Fibroblast of skin of right biceps (primary cell): Measurements from ENCODE around the gene CDA.

ENCODE experiments used
- DNase-seq: peaks from one replicate; pipeline ENCODE4 v3.0.0-alpha.2; 2013

CDA gene

DNA sequence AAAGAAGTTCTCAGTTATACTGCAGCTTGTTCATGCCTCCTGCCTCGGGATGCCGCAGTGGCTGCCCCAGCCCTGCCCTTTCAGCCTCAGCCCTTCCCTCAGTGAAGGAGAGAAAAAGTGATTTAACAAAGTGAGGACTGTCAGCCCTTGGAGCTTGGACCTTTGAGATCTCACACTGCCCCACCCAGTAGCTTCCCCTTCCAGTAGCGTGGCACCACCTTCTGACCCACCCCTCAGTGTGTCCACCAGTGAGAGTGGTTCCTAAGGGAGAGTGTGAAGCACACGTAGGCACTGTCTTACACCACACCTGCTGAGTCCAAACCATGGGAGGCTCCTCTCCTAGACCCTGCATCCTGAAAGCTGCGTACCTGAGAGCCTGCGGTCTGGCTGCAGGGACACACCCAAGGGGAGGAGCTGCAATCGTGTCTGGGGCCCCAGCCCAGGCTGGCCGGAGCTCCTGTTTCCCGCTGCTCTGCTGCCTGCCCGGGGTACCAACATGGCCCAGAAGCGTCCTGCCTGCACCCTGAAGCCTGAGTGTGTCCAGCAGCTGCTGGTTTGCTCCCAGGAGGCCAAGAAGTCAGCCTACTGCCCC, at the start of gene CDA:
Gene CDA, plus strand, starts transcription at position 464 of the 592 bp plus-strand sequence. Its CDS starts 33 bp downstream, at position 497.
- no peak for DNase-seq

DNA sequence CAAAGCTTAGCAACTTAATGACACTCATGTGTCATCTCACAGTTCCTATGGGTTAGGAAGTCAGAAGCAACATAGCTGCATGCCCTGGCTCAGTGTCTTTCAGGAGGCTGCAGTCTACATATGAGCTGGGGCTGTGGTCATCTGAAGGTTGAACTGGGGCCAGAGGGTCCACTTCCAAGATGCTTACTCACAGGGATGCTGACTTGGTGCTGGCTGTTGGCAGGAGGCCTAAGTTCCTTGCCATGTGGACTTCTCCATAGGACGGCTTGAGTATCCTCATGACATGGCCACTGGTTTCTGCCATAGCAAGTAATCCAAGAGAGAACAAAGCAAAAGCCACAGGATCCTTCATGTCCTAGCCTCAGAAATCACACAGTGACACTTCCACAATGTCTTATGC, 48.6 kb upstream of the CDA start:
- no peak for DNase-seq

DNA sequence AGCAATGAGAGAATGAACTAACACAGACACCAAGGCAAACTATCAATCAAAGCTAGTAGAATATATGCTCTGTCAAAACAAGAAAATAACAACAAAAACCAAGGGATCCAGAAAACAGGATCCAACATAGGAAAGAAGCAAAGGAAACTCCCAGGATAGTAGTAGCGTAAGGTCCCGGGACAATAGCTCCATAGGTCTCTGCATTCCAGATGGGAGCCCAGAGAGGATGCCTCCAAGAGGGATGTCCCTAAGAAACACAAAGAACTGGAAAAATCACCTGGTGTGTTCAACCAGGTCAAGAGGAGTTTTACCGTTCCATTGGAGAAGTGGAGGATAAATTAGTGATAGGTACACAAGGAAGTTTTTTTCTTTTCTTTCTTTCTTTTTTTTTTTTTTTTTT, 42.3 kb upstream of the CDA start:
- no peak for DNase-seq

DNA sequence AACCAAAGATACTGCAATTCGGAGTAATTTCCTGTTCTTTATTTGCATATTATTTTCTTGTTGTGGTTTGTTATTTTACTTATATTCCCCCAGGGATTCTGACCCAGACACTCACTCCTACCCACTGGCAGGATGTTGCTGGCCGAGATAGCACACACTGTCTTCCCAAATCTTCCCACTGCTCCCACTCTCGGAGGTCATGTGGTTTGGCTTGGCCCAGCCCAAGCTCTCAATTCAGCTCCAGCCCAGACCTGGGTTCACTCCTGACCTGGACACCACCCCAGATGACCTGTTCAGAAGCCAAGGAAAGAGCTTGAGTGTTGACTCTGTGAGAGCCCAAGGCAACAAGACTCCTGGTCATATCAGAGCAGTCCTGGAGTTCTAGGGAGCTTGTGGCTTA, 37.7 kb upstream of the CDA start:
- DNase-seq: no peak

DNA sequence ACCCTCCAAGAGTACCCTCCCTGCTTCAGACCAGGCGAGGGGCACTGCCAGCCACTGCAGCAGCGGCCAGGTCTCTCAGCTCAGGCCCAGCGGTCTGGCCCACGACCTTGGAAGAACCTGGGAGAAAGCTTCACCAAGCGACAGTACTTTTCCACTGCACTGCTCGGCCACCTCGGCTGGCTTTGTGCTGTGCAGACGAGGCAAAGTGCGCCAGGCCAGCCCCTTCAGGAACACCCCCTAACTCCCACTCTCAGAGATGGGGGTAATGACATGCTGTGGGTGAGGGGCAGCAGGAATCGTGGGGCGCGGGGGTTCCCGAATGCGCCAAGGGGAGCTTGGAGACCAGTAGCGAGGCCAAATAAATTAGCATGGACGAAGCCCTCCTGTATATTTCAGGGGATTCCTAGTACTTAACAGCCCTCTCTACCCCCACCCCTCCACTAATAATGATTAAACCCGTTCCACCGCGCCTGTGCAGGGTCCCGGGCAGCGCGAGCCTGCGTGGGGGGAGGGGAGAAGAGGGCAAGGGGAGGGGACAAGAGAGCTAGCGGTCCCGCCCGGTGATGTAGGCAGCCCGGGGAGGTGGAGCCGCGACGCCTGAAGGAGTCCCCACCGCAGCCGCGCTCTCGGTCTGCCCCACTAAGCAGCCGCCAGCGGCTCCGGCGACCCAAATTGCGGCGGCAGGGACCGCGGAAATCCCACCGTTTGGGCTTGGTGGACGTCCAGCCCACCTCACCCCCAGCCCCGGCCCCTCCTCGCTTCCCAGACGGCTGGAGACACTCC, 36.8 kb upstream of the CDA start, which contains the start of gene FAM43B:
Gene FAM43B, plus strand, starts transcription at position 629 of the 783 bp plus-strand sequence. CDS start 401 bp downstream, outside the sequence.
- peak; percentile 41 for DNase-seq

DNA sequence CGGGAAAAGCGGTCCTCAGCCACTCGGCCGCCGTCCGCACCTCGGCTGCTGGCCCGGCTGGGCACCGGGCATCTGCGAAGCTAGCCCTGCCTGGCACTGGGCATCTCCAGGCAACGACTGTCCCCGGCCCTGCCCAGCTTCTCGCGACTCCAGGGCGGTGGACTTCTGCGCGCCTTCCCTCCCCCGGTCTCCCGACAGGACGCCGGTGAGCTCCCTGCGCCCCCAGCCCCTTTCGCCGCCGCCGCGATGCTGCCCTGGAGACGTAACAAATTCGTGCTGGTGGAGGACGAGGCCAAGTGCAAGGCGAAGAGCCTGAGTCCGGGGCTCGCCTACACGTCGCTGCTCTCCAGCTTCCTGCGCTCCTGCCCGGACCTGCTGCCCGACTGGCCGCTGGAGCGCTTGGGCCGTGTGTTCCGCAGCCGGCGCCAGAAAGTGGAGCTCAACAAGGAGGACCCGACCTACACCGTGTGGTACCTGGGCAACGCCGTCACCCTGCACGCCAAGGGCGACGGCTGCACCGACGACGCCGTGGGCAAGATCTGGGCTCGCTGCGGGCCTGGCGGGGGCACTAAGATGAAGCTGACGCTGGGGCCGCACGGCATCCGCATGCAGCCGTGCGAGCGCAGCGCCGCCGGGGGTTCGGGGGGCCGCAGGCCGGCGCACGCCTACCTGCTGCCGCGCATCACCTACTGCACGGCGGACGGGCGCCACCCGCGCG, 36.0 kb upstream of the CDA start:
- DNase-seq: no peak

DNA sequence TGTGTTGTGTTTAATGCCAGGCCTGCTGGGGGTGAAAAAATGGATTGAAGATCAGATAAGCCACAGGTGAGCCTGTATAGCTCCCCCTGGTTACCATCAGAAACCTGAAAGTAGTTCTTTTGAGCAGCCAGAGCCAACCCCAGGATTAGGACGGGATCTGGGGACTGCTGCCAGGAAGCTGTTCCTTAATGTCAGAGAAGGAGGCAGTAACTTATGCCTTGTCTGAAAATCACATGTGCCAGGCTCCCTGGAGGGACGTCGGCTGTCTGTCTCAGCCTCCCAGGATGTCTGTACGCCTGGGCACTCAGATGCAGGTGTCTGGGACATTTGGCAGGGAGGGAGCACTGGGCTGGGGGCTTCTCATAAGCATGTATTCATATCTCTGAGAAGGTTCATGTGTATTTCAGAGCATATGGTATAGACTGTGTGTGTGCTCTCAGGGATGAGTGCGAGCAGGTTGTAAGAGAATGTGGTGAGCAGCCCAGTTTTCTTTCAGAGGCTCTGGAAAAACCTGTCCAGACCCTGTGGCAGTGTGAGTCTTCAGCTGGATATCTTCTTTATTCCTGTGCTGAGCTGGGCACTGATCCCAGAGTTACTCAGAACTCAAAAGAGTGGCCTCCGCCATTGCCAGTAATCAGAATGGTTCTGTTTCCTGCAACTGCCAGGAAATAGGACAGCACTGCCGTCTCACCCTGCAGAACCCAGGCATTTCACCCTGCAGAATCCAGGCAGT, 33.7 kb upstream of the CDA start:
- no peak for DNase-seq

DNA sequence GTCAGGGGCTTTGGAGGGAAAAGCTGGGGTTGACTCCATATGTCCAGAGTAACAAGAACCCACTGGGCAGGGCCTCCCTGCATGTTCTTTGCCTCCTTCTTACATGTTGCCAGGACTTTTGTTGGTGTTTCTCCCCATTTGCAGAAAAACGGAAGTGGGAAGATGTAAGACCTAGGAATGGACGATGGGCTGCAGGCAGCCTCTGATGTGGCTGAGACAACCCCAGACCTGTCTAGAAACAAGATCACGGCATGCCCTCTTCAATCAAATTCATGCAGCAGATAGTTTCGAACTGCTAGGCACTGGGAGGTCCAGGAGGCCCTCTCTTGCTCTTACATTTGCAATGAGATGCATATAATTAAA, 33.2 kb upstream of the CDA start:
- DNase-seq: no peak

DNA sequence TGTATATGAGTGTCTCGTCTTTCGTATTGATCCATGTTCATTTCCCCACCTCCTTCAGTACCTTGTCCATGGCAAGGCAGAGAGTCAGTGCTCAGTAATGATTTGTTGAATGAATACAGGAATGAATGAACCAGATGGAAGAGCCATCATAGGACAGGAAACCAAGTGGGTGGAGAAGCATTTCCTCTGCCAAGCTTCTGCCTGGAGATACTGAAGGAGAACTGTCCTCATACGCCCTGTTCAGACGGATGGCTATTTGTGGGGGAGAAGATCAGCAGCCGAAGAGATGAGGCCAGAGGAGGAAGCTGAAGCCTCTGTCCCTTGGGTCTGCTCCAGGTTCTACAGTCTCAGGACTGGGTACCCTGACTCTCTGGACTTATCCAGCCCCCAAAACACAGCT, 30.7 kb upstream of the CDA start:
- DNase-seq: no peak

DNA sequence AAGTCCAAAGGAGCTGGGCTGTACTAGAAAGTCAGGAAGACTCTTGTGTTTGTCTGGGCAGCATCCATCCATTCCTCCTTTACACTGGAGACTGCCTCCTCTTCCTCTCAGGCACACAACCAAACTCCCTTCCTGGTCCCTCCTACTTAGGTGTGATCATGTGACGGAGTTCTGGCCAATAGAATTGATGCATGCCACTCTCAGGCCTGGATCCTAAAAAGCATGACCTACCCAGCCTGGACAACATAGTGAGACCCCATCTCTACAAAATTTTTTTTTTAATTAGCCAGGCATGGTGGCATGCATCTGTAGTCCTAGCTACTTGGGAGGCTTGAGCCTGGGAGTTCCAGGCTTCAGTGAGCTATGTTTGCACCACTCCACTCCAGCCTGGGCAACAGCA, 27.9 kb upstream of the CDA start:
- no peak for DNase-seq

DNA sequence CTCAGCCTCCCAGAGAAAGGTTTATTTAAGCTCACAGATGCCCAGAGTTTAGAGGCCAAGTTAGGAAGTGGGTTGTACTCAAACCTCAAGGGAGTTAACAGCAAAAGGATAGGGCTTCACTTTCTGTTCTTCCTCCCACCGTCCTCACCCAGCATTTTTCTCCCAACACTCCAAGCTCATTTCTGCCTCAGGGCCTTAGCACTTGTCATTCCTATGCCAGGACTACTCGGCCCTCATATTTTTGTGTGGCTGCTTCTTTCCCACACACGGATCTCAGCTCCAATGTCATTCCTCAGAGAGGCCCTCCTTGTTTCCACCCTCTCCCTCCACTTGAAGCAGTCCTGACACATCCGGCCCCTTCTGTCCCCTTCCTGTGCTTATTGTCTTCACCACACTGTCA, 23.7 kb upstream of the CDA start:
- no peak for DNase-seq

DNA sequence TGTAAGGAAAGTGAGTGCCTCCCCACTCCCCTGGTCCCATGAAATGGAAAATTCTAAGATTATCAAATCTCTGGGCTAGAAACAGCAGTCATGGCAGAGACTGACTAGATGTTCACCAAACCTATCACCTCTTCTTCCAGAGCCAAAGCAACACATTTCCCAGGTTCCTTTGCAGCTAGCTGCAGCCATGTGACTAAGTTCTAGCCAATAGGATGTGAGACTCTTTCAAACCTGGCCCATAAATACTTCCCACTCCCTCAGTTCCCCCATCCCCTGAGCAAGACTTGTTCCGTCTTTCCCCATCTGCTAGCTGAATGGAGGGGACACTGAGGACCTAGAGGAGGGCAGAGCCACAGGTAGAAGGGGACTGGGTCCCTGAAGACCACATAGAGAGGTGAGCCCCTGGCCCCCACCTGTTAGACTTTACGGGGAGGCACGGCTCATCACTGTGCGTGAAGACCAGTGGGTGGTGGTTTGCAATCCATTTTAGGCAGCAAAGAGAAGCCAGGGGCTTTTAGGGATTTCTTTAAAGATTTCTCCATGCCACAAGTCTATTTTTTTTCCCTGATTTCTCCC, 19.3 kb upstream of the CDA start:
- DNase-seq: no peak

DNA sequence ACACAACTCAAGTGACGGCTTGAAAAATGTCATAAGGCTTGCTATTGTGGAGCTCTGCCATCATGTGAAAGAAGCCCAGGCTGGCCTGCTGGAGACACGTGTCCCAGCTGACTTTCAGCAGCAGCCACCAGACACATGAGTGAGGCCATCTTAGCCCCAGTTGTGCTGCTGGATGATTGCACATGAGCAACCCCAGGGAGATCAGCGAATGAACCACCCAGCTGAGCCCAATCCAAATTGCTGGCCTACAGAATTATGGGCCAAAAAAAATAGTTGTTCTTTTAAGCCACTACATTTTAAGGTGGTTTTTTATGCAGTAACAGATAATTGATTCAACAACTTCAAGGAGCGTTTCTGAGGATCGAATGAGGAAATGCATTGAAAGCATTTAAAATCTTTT, 17.5 kb upstream of the CDA start:
- DNase-seq: no peak

DNA sequence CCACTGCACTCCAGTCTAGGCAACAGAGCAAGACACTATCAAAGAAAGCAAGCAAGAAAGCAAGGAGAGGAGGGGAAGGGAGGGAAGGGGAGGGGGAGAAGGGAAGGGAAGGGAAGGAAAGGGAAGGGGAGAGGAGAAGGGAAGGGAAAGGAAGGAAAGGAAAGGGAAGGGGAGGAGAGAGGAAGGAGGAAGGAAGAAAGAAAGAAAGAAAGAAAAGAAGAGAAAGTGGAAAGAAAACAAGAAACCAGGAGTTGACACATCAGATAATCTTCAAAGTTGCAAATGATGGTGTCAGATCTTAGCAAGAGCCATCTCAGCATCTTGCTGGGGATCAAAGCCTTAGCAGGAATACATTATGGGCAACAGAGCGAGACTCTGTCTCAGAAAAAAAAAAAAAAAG, 14.9 kb upstream of the CDA start:
- no peak for DNase-seq

DNA sequence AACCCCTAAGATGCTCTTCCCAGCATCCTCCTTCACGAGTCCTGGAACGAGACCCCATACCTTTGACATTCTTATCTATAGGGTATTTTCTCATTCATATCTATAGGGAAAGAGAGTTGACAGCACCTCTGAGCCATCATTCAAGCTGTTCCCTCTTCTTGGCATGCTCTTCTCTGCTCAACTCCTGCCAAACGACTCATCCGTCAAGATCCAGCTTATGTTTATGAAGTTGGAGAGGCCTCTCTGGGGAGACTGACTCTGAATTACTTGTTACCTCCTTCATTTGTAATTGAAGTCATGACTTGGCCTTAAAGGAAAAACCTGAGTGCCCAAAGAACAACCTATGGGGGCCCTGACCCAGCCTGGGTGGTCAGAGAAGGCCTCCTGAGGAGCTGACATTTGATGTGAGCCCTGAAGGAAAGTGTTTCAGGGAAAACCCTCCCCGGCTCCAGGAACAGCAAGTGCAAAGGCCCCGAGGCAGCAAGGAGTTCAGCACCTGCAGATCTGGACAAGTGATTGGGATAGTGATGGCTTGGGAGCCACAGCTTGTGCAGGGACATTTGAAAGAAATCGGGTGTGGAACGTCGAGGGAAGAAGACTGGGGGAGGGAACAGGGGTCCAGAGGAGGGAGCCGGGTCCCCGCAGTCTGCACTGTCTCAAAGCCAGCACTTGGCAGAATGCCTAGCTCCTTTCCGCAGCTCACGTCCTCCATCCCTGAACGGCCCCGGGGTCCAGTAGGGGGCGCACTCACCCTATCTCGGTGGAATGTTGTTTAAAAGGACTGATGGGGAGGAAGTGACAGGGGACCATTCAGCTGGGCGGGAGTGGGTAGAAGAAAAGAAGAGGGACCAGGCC, 14.0 kb upstream of the CDA start:
- DNase-seq: peak; percentile 80

DNA sequence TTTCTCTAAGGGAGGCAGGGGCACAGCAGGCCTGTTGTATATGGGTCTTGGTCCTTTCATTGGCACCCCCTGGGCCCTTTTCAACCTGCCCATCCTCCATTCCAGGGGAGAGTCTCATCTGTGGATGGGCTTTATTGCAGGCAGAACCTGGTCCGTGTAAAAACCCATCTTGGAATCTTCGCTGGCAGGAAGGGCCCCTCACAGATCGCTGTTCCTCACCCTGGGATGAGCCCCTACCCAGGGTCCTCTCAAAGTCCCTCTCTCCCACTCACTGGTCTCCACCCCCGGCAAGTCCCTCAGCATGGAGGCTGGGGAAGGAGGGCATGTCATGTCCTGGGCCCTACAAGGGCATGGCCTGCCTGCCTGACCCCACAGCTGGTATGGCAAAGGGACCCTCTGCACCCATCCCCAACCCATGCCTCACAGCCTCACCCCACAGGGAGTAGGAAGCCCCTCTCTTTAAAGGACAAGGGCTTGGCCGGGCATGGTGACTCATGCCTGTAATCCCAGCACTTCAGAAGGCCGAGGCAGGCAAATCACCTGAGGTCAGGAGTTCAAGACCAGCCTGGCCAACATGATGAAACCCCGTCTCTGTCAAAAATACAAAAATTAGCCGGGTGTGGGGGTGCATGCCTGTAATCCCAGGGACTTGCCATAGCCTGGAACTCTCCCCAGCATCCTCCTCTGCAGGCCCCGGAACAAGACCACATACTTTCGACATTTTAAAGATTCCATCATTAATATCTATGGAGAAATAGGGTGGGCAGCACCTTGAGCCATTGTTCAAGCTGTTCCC, 13.2 kb upstream of the CDA start:
- DNase-seq: no peak

DNA sequence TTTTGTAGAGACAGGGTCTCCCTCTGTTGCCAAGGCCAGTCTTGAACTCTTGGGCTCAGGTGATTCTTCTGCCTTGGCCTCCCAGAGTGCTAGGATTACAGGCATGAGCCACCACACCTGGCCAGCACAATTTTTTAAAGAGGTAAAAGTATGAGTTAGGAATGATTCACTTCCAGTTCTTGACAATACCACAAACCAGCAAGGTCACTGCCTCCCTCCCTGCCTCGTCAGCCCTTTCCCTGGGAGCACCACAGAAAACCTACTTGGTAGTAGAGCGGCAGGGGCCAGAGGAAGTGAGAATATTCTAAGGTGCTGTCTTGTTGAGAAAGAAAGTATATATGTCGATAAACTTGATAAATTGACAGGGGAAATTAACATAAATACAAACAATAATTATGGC, 10.8 kb upstream of the CDA start:
- DNase-seq: no peak

DNA sequence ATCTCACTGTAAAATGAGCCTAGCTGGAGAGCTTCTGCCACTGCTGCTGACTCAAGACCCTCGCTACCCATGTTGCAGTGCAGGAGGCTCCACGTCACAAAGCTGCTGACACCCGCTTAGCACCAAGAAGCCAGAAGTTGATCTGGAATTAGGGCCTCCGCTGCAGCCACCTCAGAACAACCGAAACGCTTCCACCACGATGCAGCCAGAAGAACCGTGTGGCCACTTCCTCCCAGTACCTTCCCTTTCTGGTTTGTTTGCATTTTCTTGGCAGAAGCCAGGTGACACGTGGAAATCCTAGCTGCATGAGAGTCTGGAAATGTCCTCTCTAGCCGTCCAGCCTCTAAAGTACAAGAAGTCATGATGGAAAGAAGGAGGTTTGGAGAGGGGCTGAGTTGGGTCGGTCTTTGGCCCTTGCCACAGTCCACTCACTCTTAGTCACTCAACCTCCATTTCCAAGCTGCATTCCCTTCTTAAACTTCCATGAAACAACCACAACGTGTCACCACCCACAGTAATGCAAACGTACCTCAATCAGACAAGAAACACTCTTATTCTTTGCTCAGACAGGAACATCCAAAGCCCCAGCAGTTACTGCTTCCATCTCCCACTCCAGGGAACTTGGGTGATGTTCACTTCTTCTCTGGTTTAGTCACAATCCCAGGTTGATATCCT, 10.0 kb upstream of the CDA start:
- peak; percentile 71 for DNase-seq

DNA sequence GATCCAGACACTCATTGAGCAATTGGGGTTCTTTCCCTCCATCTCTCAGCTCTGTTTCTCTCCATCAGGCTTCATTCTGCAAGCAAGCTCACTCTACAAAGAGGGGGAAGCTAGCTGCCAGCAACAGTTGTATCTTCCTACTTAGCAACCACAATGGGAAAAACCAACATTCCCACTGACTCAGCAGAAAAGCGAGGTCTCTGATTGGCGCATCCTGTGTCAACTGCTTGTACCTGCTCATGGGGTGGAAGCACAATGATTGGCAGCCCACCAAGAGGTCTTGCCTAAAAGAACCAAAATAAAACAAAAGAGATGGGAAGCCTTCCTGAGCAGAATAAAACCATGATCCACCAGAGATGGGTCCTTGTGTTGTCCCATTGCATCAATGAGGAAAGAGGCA, 4.0 kb upstream of the CDA start:
- no peak for DNase-seq

DNA sequence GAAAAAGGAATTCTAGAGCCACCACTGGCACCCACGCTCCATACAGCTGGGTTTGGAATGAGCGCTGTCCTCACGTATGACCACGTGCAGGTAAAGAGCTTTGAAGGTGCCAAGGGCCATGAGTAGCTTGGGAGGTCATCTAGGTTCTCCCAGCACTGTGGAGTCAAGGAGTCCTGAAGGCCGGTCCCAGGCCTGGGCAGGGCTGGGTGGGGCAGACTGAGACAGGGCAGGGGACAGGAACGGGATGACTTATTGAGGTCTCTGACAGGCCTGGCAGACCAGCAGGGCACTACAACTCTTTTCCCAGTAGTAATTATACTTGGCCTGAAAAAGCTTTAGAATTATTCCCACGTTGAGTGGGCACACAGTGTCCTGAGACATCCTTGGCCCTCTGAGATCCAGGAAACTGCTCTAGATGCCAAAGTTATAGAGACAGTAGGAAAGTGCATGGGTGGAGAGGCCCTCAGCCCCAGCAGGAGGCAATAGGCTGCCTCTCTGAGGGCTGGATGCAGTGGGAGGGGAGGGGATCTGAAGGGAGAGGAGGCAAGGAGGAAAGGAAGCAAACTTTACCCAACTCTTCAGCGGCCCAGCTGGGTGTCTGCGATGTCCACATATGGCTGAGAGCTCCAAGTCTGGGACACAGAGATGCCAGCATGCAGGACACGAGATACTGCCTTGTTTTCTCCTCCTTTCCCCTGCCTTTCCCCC, 1.8 kb upstream of the CDA start:
- no peak for DNase-seq
